Measurements from ENCODE around the gene RABL2A. TPM values are rescaled to one million over a fixed set of nuclear protein-coding genes. Genes with fewer than 3 reads are reported as not detected.
"Not testable (repeated sequence)": the region's sequence is repeated elsewhere in the genome, so short reads cannot be mapped to it uniquely, and the experiment has no call there.

The RABL2A gene
- total RNA-seq, 6 experiments from 2014 or later, result 3.7 to 6.5 (median 5.5) TPM

- H3K9me3 Mint-ChIP-seq; H3K4me1 Mint-ChIP-seq (ENCODE audit: low read depth); H3K27ac Mint-ChIP-seq; DNase-seq; H3K27me3 Mint-ChIP-seq (ENCODE audit: insufficient read depth); H3K36me3 Mint-ChIP-seq (ENCODE audit: low read depth); H3K4me3 Mint-ChIP-seq: not testable (repeated sequence)
Measured at GRCh38 chr2:113598180-113598579, 28.9 kb upstream of the RABL2A start.

- not testable (repeated sequence) for H3K36me3 Mint-ChIP-seq (ENCODE audit: low read depth); H3K4me3 Mint-ChIP-seq; H3K9me3 Mint-ChIP-seq; DNase-seq; H3K4me1 Mint-ChIP-seq (ENCODE audit: low read depth); H3K27ac Mint-ChIP-seq; H3K27me3 Mint-ChIP-seq (ENCODE audit: insufficient read depth)
Measured at GRCh38 chr2:113598738-113599137, 28.3 kb upstream of the RABL2A start.

- H3K36me3 Mint-ChIP-seq (ENCODE audit: low read depth); H3K9me3 Mint-ChIP-seq; H3K4me1 Mint-ChIP-seq (ENCODE audit: low read depth); H3K4me3 Mint-ChIP-seq; H3K27ac Mint-ChIP-seq; DNase-seq; H3K27me3 Mint-ChIP-seq (ENCODE audit: insufficient read depth): not testable (repeated sequence)
Measured at GRCh38 chr2:113599208-113599607, 27.9 kb upstream of the RABL2A start.

GRCh38 chr2:113602040-113602769 lies 24.9 kb upstream of the RABL2A start:
- peak; percentile 71 for TF ChIP-seq CTCF (IDR thresholded peaks at IDR 0.05)
- not testable (repeated sequence) for H3K27me3 Mint-ChIP-seq (ENCODE audit: insufficient read depth); H3K27ac Mint-ChIP-seq; DNase-seq; H3K36me3 Mint-ChIP-seq (ENCODE audit: low read depth); H3K9me3 Mint-ChIP-seq; H3K4me1 Mint-ChIP-seq (ENCODE audit: low read depth); H3K4me3 Mint-ChIP-seq

GRCh38 chr2:113602869-113603466 lies 24.1 kb upstream of the RABL2A start:
- Mint-ChIP-seq H3K4me1 (ENCODE audit: low read depth) (no peaks in the 10 kb centered on the region), H3K36me3 (ENCODE audit: low read depth) (no peaks in the 10 kb centered on the region), H3K27ac (peak overlapping the region; percentile 78), H3K4me3 (peak overlapping the region; percentile 87), H3K9me3 (no peaks in the 10 kb centered on the region), H3K27me3 (ENCODE audit: insufficient read depth) (no peaks in the 10 kb centered on the region)
- DNase-seq, result no peak
- no peak for TF ChIP-seq CTCF (IDR thresholded peaks at IDR 0.05)

- H3K27me3 Mint-ChIP-seq (ENCODE audit: insufficient read depth), result not testable (repeated sequence)
Measured at GRCh38 chr2:113603467-113604084, 23.5 kb upstream of the RABL2A start.

GRCh38 chr2:113604085-113604477 lies 23.0 kb upstream of the RABL2A start:
- peak overlapping the region; percentile 80 for H3K27ac Mint-ChIP-seq
- H3K9me3 Mint-ChIP-seq; H3K36me3 Mint-ChIP-seq (ENCODE audit: low read depth); H3K4me1 Mint-ChIP-seq (ENCODE audit: low read depth); H3K27me3 Mint-ChIP-seq (ENCODE audit: insufficient read depth): not testable (repeated sequence)
- peak; percentile 96 for TF ChIP-seq CTCF (IDR thresholded peaks at IDR 0.05)
- peak; percentile 87 for DNase-seq
- peak overlapping the region; percentile 82 for H3K4me3 Mint-ChIP-seq

More at GRCh38 chr2:113603467-113604084, 23.5 kb upstream of the RABL2A start:
- not testable (repeated sequence) for H3K4me1 Mint-ChIP-seq (ENCODE audit: low read depth); H3K9me3 Mint-ChIP-seq; H3K36me3 Mint-ChIP-seq (ENCODE audit: low read depth)
- peak overlapping the region; percentile 80 for H3K27ac Mint-ChIP-seq
- peak overlapping the region; percentile 87 for H3K4me3 Mint-ChIP-seq
- DNase-seq, result peak; percentile 79

GRCh38 chr2:113604661-113605060 lies 22.4 kb upstream of the RABL2A start:
- H3K4me3 Mint-ChIP-seq, result peak overlapping the region; percentile 82; the same call in 1 of the 2 replicates
- not testable (repeated sequence) for H3K9me3 Mint-ChIP-seq; H3K36me3 Mint-ChIP-seq (ENCODE audit: low read depth); DNase-seq; H3K4me1 Mint-ChIP-seq (ENCODE audit: low read depth); H3K27me3 Mint-ChIP-seq (ENCODE audit: insufficient read depth); H3K27ac Mint-ChIP-seq

- H3K9me3 Mint-ChIP-seq; DNase-seq; H3K4me3 Mint-ChIP-seq; H3K4me1 Mint-ChIP-seq (ENCODE audit: low read depth); H3K36me3 Mint-ChIP-seq (ENCODE audit: low read depth); H3K27ac Mint-ChIP-seq; H3K27me3 Mint-ChIP-seq (ENCODE audit: insufficient read depth): not testable (repeated sequence)
Measured at GRCh38 chr2:113606036-113606435, 21.0 kb upstream of the RABL2A start.

GRCh38 chr2:113609822-113610221 lies 17.2 kb upstream of the RABL2A start:
- not testable (repeated sequence) for H3K27ac Mint-ChIP-seq; H3K4me3 Mint-ChIP-seq; H3K4me1 Mint-ChIP-seq (ENCODE audit: low read depth); H3K36me3 Mint-ChIP-seq (ENCODE audit: low read depth); DNase-seq; H3K9me3 Mint-ChIP-seq; H3K27me3 Mint-ChIP-seq (ENCODE audit: insufficient read depth)

GRCh38 chr2:113621002-113621401 lies 6.1 kb upstream of the RABL2A start:
- H3K9me3 Mint-ChIP-seq; DNase-seq; H3K27me3 Mint-ChIP-seq (ENCODE audit: insufficient read depth); H3K27ac Mint-ChIP-seq; H3K4me1 Mint-ChIP-seq (ENCODE audit: low read depth); H3K4me3 Mint-ChIP-seq; H3K36me3 Mint-ChIP-seq (ENCODE audit: low read depth): not testable (repeated sequence)

Measured in HFFc6 (cell line).